ENCODE results near the gene RPS6KB2.

The RPS6KB2 gene

GRCh38 chr11:67435727-67436458 lies 7.6 kb downstream of the RPS6KB2 start:
- TF ChIP-seq CTCF (conservative IDR thresholded peaks at IDR 0.05): no peak
- no peak overlapping the region; the same call in 1 of the 2 replicates for H3K27ac ChIP-seq

GRCh38 chr11:67436459-67437081 lies 8.3 kb downstream of the RPS6KB2 start:
- peak overlapping the region; percentile 98; the same call in 1 of the 2 replicates for H3K27ac ChIP-seq
- TF ChIP-seq CTCF (conservative IDR thresholded peaks at IDR 0.05): no peak

GRCh38 chr11:67437082-67437808 lies 9.0 kb downstream of the RPS6KB2 start, which contains the start of gene PTPRCAP:
TSS of gene PTPRCAP (minus strand) at chr11:67437682. CDS start at chr11:67437619, 63 bp downstream.
- peak within 1 kb of the TSS; percentile 98 for H3K27ac ChIP-seq
- TF ChIP-seq CTCF (conservative IDR thresholded peaks at IDR 0.05): no peak

GRCh38 chr11:67437809-67438157 lies 9.5 kb downstream of the RPS6KB2 start:
- no peak for TF ChIP-seq CTCF (conservative IDR thresholded peaks at IDR 0.05)
- peak overlapping the region; percentile 98 for H3K27ac ChIP-seq

- H3K27ac ChIP-seq: peak overlapping the region; percentile 98
- TF ChIP-seq CTCF (conservative IDR thresholded peaks at IDR 0.05): no peak
Observed at GRCh38 chr11:67438158-67438902, 10.0 kb downstream of the RPS6KB2 start.

GRCh38 chr11:67439321-67440228 lies 11.3 kb downstream of the RPS6KB2 start:
- TF ChIP-seq CTCF (conservative IDR thresholded peaks at IDR 0.05): peak; percentile 56
- peak overlapping the region; percentile 98 for H3K27ac ChIP-seq

All from VCaP (cell line).